Caco-2 (cell line): Measurements from ENCODE around the gene LRRC74B. TPM values are rescaled to one million over a fixed set of nuclear protein-coding genes. Genes with fewer than 3 reads are reported as not detected.
"Not testable (repeated sequence)": the region's sequence is repeated elsewhere in the genome, so short reads cannot be mapped to it uniquely, and the experiment has no call there.

Experiments
- BruUV-seq: library from RNA; stranded (reverse); fragments of 400-500 nt; replicated peaks from 2 replicates; lab custom pipeline; 2021; lab: Mats Ljungman, UMichigan
- CTCF ChIA-PET: fragments of 300-600 bp; sonication (Branson Sonifier 250); formaldehyde crosslinking; loops from one replicate; lab custom pipeline; 2022; ENCODE audit warnings: antibody characterized with exemption; lab: Charles Lee
- POLR2A ChIA-PET: fragments of 300-600 bp; sonication (Branson Sonifier 250); formaldehyde crosslinking; loops from one replicate; lab custom pipeline; 2022; ENCODE audit warnings: antibody characterized with exemption; lab: Charles Lee
- DNase-seq, 2 experiments: peaks; one replicate each; pipeline versions ENCODE4 v3.0.0 to v3.0.0-alpha.2; 2020 to 2022
- H3K27me3 ChIP-seq: replicated peaks from 2 replicates; pipeline ENCODE4 v1.6.0; 2011; ENCODE audit warnings: low read length; ENCODE audit not compliant: control insufficient read depth, insufficient read depth
- H3K36me3 ChIP-seq: 2 replicates; pipeline ENCODE4 v1.5.1; 2011; ENCODE audit warnings: low read length; ENCODE audit not compliant: control insufficient read depth, insufficient read depth
- H3K4me1 ChIP-seq: fragments of 250-450 bp; sonication (Bioruptor Pico); 2 replicates; pipeline ENCODE4 v1.5.1; 2020; ENCODE audit warnings: mild to moderate bottlenecking
- H3K4me3 ChIP-seq: 2 replicates; pipeline ENCODE4 v1.5.1; 2011; ENCODE audit warnings: low read depth, mild to moderate bottlenecking, control low read depth, low read length
- H3K9me3 ChIP-seq: fragments of 250-450 bp; sonication (Bioruptor Pico); 2 replicates; pipeline ENCODE4 v1.5.1; 2020; ENCODE audit warnings: mild to moderate bottlenecking, moderate library complexity
- H3K27ac Mint-ChIP-seq: one replicate; pipeline ENCODE4 v1.8.0; 2022; ENCODE audit warnings: mixed read lengths; ENCODE audit not compliant: unreplicated experiment
- H3K27me3 Mint-ChIP-seq: one replicate; pipeline ENCODE4 v1.8.0; 2022; ENCODE audit warnings: mixed read lengths; ENCODE audit not compliant: insufficient read depth, unreplicated experiment
- H3K36me3 Mint-ChIP-seq: one replicate; pipeline ENCODE4 v1.8.0; 2022; ENCODE audit warnings: mild to moderate bottlenecking, mixed read lengths; ENCODE audit not compliant: insufficient read depth, unreplicated experiment
- H3K4me1 Mint-ChIP-seq: one replicate; pipeline ENCODE4 v1.8.0; 2022; ENCODE audit warnings: low read depth, mixed read lengths; ENCODE audit not compliant: unreplicated experiment
- H3K4me3 Mint-ChIP-seq: one replicate; pipeline ENCODE4 v1.8.0; 2022; ENCODE audit warnings: mild to moderate bottlenecking, moderate library complexity, mixed read lengths; ENCODE audit not compliant: unreplicated experiment
- H3K9me3 Mint-ChIP-seq: one replicate; pipeline ENCODE4 v1.8.0; 2022; ENCODE audit warnings: mixed read lengths; ENCODE audit not compliant: unreplicated experiment
- intact Hi-C: fragments of 100-400 bp; cut with micrococcal nuclease; formaldehyde crosslinking; loops from one replicate; pipeline ENCODE4 v1.10.0; 2022; ENCODE audit not compliant: unreplicated experiment
- total RNA-seq: library from RNA; stranded (reverse); gene quantifications from 2 replicates; pipeline ENCODE4 v1.2.3, GENCODE V29; 2022
- TF ChIP-seq, protein P1 (sequence below), 2 experiments: fragments of 200-600 bp in 1 of 2; IDR thresholded peaks; 1 replicate in 1 of 2; 2 replicates in 1 of 2; pipeline versions ENCODE4 v1.5.1 to v1.8.0; 2011 to 2022; ENCODE audit warnings: antibody characterized with exemption in 1 of 2, control low read depth in 1 of 2, inconsistent platforms in 1 of 2, low read depth in 1 of 2, low read length in 1 of 2, mild to moderate bottlenecking in 1 of 2, moderate library complexity in 1 of 2; ENCODE audit not compliant: insufficient read depth in 1 of 2, severe bottlenecking in 1 of 2, unreplicated experiment in 1 of 2

LRRC74B gene
- total RNA-seq, 1 experiment from 2014 or later = not detected

DNA sequence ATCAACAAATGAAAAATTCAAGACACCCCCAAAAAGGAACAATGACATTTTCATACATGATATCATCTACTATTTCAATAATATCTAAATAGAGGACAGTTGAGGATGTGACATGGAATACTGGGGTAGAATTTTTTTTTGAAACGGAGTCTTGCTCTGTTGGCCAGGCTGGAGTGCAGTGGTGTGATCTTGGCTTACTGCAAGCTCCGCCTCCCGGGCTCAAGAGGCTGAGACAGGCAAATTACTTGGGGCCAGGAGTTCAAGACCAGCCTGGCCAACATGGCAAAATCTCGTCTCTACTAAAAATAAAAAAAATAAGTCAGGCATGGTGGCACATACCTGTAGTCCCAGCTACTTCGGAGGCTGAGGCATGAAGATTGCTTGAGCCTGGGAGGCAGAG lies 41.4 kb downstream of the LRRC74B start:
- Histone ChIP-seq H3K4me1 (no peaks in the 10 kb centered on the region), H3K27me3 (no peaks in the 10 kb centered on the region), H3K36me3 (no peaks in the 10 kb centered on the region), H3K9me3 (no peaks in the 10 kb centered on the region), H3K4me3 (no peak overlapping the region)
- no peak for DNase-seq
- intact Hi-C loops = no loop called here
- Mint-ChIP-seq H3K36me3 (no peaks in the 10 kb centered on the region), H3K27me3 (peaks cover 3% of the 10 kb centered on the region), H3K4me1 (no peaks in the 10 kb centered on the region), H3K4me3 (no peak overlapping the region), H3K9me3 (no peaks in the 10 kb centered on the region), H3K27ac (no peak overlapping the region)
- POLR2A ChIA-PET = no interaction called here
- CTCF ChIA-PET = no interaction called here
- BruUV-seq = no TSS peak
- TF ChIP-seq, protein P1, sequence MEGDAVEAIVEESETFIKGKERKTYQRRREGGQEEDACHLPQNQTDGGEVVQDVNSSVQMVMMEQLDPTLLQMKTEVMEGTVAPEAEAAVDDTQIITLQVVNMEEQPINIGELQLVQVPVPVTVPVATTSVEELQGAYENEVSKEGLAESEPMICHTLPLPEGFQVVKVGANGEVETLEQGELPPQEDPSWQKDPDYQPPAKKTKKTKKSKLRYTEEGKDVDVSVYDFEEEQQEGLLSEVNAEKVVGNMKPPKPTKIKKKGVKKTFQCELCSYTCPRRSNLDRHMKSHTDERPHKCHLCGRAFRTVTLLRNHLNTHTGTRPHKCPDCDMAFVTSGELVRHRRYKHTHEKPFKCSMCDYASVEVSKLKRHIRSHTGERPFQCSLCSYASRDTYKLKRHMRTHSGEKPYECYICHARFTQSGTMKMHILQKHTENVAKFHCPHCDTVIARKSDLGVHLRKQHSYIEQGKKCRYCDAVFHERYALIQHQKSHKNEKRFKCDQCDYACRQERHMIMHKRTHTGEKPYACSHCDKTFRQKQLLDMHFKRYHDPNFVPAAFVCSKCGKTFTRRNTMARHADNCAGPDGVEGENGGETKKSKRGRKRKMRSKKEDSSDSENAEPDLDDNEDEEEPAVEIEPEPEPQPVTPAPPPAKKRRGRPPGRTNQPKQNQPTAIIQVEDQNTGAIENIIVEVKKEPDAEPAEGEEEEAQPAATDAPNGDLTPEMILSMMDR (IDR thresholded peaks at IDR 0.05; ENCODE audit: insufficient read depth in 1 of 2, low read depth in 1 of 2, low read length in 1 of 2, severe bottlenecking in 1 of 2, unreplicated experiment in 1 of 2) = no peak

DNA sequence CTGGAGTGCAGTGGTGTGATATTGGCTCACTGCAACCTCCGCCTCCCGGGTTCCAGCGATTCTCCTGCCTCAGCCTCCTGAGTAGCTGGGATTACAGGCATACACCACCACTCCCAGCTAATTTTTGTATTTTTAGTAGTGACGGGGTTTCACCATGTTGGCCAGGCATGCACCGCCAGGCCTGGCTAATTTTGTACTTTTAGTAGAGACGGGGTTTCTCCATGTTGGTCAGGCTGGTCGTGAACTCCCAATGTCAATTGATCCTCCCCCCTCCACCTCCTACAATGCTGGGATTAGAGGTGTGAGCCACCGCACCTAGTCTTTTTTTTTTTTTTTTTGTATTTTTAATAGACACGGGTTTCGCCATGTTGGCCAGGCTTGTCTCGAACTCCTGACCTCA lies 42.2 kb downstream of the LRRC74B start:
- not testable (repeated sequence) for DNase-seq

DNA sequence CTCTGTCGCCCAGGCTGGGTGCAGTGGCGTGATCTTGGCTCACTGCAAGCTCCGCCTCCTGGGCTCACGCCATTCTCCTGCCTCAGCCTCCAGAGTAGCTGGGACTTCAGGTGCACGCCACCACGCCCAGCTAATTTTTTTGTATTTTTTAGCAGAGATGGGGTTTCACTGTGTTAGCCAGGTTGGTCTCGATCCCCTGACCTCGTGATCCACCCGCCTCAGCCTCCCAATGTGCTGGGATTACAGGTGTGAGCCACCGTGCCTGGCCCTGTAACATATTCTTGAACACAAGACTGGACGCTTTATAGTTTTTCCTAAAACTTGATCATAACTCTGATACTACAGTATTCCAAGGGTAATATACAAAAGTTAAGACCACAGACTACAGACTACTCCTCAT lies 45.5 kb downstream of the LRRC74B start:
- intact Hi-C loops, CTCF ChIA-PET, DNase-seq, BruUV-seq, H3K4me1 ChIP-seq, POLR2A ChIA-PET, H3K4me3 Mint-ChIP-seq, H3K27me3 Mint-ChIP-seq, H3K9me3 ChIP-seq, H3K36me3 Mint-ChIP-seq, H3K4me3 ChIP-seq, H3K27me3 ChIP-seq, H3K9me3 Mint-ChIP-seq, H3K36me3 ChIP-seq, H3K27ac Mint-ChIP-seq, H3K4me1 Mint-ChIP-seq: not testable (repeated sequence)

More for the DNA sequence above, 42.2 kb downstream of the LRRC74B start:
- POLR2A ChIA-PET, H3K4me1 Mint-ChIP-seq, H3K9me3 Mint-ChIP-seq, intact Hi-C loops, H3K4me1 ChIP-seq, H3K4me3 ChIP-seq, H3K4me3 Mint-ChIP-seq, H3K36me3 ChIP-seq, H3K27me3 Mint-ChIP-seq, CTCF ChIA-PET, H3K27me3 ChIP-seq, H3K9me3 ChIP-seq, H3K27ac Mint-ChIP-seq, H3K36me3 Mint-ChIP-seq, BruUV-seq: not testable (repeated sequence)

DNA sequence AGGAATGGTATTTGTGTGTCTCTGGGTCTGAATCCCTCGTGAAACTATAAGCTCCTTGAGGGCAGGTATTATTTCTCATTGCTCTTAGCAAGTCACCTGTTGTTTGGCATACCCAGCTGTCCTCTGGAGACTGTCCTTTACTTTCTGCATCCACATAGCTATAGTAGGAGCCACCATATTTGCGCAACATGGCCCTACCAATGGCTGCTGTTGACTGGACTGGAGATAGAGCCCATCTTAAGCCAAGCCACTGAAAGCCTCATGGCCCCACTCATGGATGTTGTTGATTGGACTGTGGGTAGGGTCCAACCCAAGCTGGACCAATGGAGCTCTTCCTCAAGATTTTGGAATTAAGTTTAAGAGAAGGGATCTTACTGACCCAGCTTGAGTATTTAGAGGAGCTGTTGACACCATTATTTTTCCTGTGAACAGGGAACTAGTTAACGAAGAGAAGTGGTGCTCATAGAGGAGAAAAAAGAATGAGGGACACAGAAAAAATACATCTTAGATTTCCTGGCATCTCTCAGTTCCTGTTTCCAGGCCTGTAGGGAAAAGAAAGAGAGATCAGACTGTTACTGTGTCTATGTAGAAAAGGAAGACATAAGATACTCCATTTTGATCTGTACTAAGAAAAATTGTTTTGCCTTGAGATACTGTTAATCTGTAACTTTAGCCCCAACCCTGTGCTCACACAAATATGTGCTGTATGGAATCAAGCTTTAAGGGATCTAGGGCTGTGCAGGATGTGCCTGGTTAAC lies 47.2 kb downstream of the LRRC74B start:
- TF ChIP-seq, protein P1 (IDR thresholded peaks at IDR 0.05; ENCODE audit: insufficient read depth in 1 of 2, low read depth in 1 of 2, low read length in 1 of 2, severe bottlenecking in 1 of 2, unreplicated experiment in 1 of 2) = no peak
- H3K27ac Mint-ChIP-seq = no peak overlapping the region
- CTCF ChIA-PET = no interaction called here
- no peak overlapping the region for H3K4me3 ChIP-seq
- intact Hi-C loops = no loop called here
- H3K9me3 ChIP-seq = no peaks in the 10 kb centered on the region
- no peaks in the 10 kb centered on the region for H3K36me3 Mint-ChIP-seq
- POLR2A ChIA-PET = no interaction called here
- H3K4me3 Mint-ChIP-seq = no peak overlapping the region
- H3K27me3 Mint-ChIP-seq = peaks cover 3% of the 10 kb centered on the region
- no peaks in the 10 kb centered on the region for H3K27me3 ChIP-seq
- H3K36me3 ChIP-seq = no peaks in the 10 kb centered on the region
- no peaks in the 10 kb centered on the region for H3K9me3 Mint-ChIP-seq
- BruUV-seq = no TSS peak
- DNase-seq = no peak
- peaks cover 3% of the 10 kb centered on the region; the same call in 1 of the 2 replicates for H3K4me1 ChIP-seq
- peaks cover 8% of the 10 kb centered on the region for H3K4me1 Mint-ChIP-seq

DNA sequence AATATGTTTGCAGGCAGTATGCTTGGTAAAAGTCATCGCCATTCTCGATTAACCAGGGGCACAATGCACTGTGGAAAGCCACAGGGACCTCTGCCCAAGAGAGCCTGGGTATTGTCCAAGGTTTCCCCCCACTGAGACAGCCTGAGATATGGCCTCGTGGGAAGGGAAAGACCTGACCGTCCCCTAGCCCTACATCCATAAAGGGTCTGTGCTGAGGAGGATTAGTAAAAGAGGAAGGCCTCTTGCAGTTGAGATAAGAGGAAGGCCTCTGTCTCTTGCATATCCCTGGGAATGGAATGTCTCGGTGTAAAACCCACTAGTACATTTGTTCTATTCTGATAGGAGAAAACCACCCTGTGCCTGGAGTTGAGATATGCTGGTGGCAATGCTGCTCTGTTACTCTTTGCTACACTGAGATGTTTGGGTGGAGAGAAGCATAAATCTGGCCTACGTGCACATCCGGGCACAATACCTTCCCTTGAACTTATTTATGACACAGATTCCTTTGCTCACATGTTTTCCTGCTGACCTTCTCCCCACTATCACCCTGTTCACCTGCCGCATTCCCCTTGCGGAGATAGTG lies 47.9 kb downstream of the LRRC74B start:
- intact Hi-C loops, H3K27me3 ChIP-seq, H3K4me1 ChIP-seq, H3K4me3 ChIP-seq, H3K27ac Mint-ChIP-seq, POLR2A ChIA-PET, DNase-seq, H3K27me3 Mint-ChIP-seq, H3K4me1 Mint-ChIP-seq, H3K9me3 ChIP-seq, CTCF ChIA-PET, H3K4me3 Mint-ChIP-seq, H3K36me3 Mint-ChIP-seq, BruUV-seq, H3K36me3 ChIP-seq, H3K9me3 Mint-ChIP-seq: not testable (repeated sequence)
